H9 (cell line): Measurements from ENCODE around the gene TMEM92. TPM values are rescaled to one million over a fixed set of nuclear protein-coding genes. Genes with fewer than 3 reads are reported as not detected.
A peak's percentile ranks its signal among the peaks of the same experiment; 100 is the strongest.

Source experiments
- DNase-seq: peaks from one replicate; pipeline ENCODE4 v3.0.0-alpha.2; 2017
- H2AFZ ChIP-seq: one replicate; pipeline ENCODE4 v1.6.1; 2013; ENCODE audit warnings: mild to moderate bottlenecking, low read length, control low read depth, moderate library complexity
- H2AK5ac ChIP-seq: 2 replicates; pipeline ENCODE4 v1.6.1; 2013; ENCODE audit warnings: low read length, control low read depth, mixed read lengths; ENCODE audit not compliant: insufficient read length
- H2BK120ac ChIP-seq: one replicate; pipeline ENCODE4 v1.6.1; 2013; ENCODE audit warnings: low read depth, mild to moderate bottlenecking, low read length, control low read depth, inconsistent platforms; ENCODE audit not compliant: poor library complexity, severe bottlenecking
- H2BK12ac ChIP-seq: 2 replicates; pipeline ENCODE4 v1.6.1; 2013; ENCODE audit warnings: low read length, control low read depth, mixed read lengths, low read depth; ENCODE audit not compliant: insufficient read length
- H2BK15ac ChIP-seq: 2 replicates; pipeline ENCODE4 v1.6.1; 2013; ENCODE audit warnings: low read depth, low read length, control low read depth
- H2BK20ac ChIP-seq: one replicate; pipeline ENCODE4 v1.6.1; 2013; ENCODE audit warnings: low read depth, mild to moderate bottlenecking, low read length, control low read depth, inconsistent platforms; ENCODE audit not compliant: poor library complexity, severe bottlenecking
- H2BK5ac ChIP-seq: 2 replicates; pipeline ENCODE4 v1.6.1; 2013; ENCODE audit warnings: low read length, control low read depth, mixed read lengths; ENCODE audit not compliant: insufficient read length
- H3K14ac ChIP-seq: 2 replicates; pipeline ENCODE4 v1.6.1; 2013; ENCODE audit warnings: low read length, control low read depth; ENCODE audit not compliant: insufficient read depth
- H3K18ac ChIP-seq: 2 replicates; pipeline ENCODE4 v1.6.1; 2013; ENCODE audit warnings: low read depth, mild to moderate bottlenecking, mixed read lengths, low read length, control low read depth; ENCODE audit not compliant: insufficient read length
- H3K23ac ChIP-seq: 2 replicates; pipeline ENCODE4 v1.6.1; 2013; ENCODE audit warnings: low read length, control low read depth, mixed read lengths, low read depth; ENCODE audit not compliant: insufficient read length
- H3K23me2 ChIP-seq: 2 replicates; pipeline ENCODE4 v1.6.1; 2013; ENCODE audit warnings: low read depth, mild to moderate bottlenecking, mixed read lengths, low read length, control low read depth; ENCODE audit not compliant: insufficient read length, poor library complexity, severe bottlenecking
- H3K27ac ChIP-seq: 2 replicates; pipeline ENCODE4 v1.5.1; 2013; ENCODE audit warnings: low read length, control low read depth, mixed read lengths, low read depth; ENCODE audit not compliant: insufficient read length
- H3K27me3 ChIP-seq: 2 replicates; pipeline ENCODE4 v1.6.1; 2013; ENCODE audit warnings: low read length, control low read depth, inconsistent platforms; ENCODE audit not compliant: insufficient read depth
- H3K4ac ChIP-seq: 2 replicates; pipeline ENCODE4 v1.6.1; 2013; ENCODE audit warnings: low read depth, mild to moderate bottlenecking, control low read depth, inconsistent platforms, low read length, moderate library complexity
- H3K4me1 ChIP-seq: 2 replicates; pipeline ENCODE4 v1.6.1; 2013; ENCODE audit warnings: low read length, control low read depth, inconsistent platforms; ENCODE audit not compliant: insufficient read depth
- H3K4me2 ChIP-seq: 2 replicates; pipeline ENCODE4 v1.6.1; 2013; ENCODE audit warnings: low read length, control low read depth, mixed read lengths; ENCODE audit not compliant: insufficient read length, insufficient read depth
- H3K56ac ChIP-seq: 2 replicates; pipeline ENCODE4 v1.6.1; 2013; ENCODE audit warnings: low read depth, mild to moderate bottlenecking, mixed read lengths, low read length, control low read depth; ENCODE audit not compliant: insufficient read length
- H3K79me1 ChIP-seq: 2 replicates; pipeline ENCODE4 v1.6.1; 2013; ENCODE audit warnings: low read depth, mild to moderate bottlenecking, moderate library complexity, low read length, control low read depth, inconsistent platforms; ENCODE audit not compliant: insufficient read depth, poor library complexity, severe bottlenecking
- H3K79me2 ChIP-seq: 2 replicates; pipeline ENCODE4 v1.6.1; 2013; ENCODE audit warnings: low read length, control low read depth, inconsistent platforms; ENCODE audit not compliant: insufficient read depth
- H3K9ac ChIP-seq: 2 replicates; pipeline ENCODE4 v1.6.1; 2013; ENCODE audit warnings: low read length, control low read depth, mixed read lengths; ENCODE audit not compliant: insufficient read length; ENCODE audit errors: extremely low read depth
- H3K9me3 ChIP-seq: one replicate; pipeline ENCODE4 v1.6.1; 2013; ENCODE audit warnings: low read depth, low read length, inconsistent platforms; ENCODE audit not compliant: control insufficient read depth
- H3T11ph ChIP-seq: one replicate; pipeline ENCODE4 v1.6.1; 2013; ENCODE audit warnings: mild to moderate bottlenecking, low read length, control low read depth, inconsistent platforms
- H4K20me1 ChIP-seq: one replicate; pipeline ENCODE4 v1.6.1; 2013; ENCODE audit not compliant: control insufficient read depth, insufficient read length, insufficient read depth
- H4K5ac ChIP-seq: 2 replicates; pipeline ENCODE4 v1.6.1; 2013; ENCODE audit warnings: low read depth, mild to moderate bottlenecking, mixed read lengths, low read length, control low read depth; ENCODE audit not compliant: insufficient read length
- H4K8ac ChIP-seq: replicated peaks from 2 replicates; pipeline ENCODE4 v1.6.1; 2013; ENCODE audit warnings: low read length, control low read depth, mixed read lengths, low read depth; ENCODE audit not compliant: insufficient read length
- H4K91ac ChIP-seq: 2 replicates; pipeline ENCODE4 v1.6.1; 2013; ENCODE audit warnings: low read depth, mild to moderate bottlenecking, moderate library complexity, mixed read lengths, low read length, control low read depth; ENCODE audit not compliant: insufficient read length
- H3K27ac Mint-ChIP-seq, 3 experiments: 2 replicates in 2 of 3; 3 replicates in 1 of 3; pipeline ENCODE4 v1.8.0; 2020 to 2021; ENCODE audit warnings: mixed read lengths in 3 of 3, mild to moderate bottlenecking in 1 of 3, moderate library complexity in 1 of 3
- H3K27me3 Mint-ChIP-seq: 2 replicates; pipeline ENCODE4 v1.8.0; 2021; ENCODE audit warnings: low read depth, mild to moderate bottlenecking, moderate library complexity, mixed read lengths
- H3K36me3 Mint-ChIP-seq, 3 experiments: 2 replicates in 2 of 3; 3 replicates in 1 of 3; pipeline ENCODE4 v1.8.0; 2020 to 2021; ENCODE audit warnings: low read depth in 3 of 3, mixed read lengths in 3 of 3; ENCODE audit not compliant: insufficient read depth in 1 of 3
- H3K4me1 Mint-ChIP-seq, 2 experiments: 2 replicates each; pipeline ENCODE4 v1.8.0; 2020; ENCODE audit warnings: mixed read lengths in 2 of 2
- H3K4me3 Mint-ChIP-seq, 2 experiments: 2 replicates in 1 of 2; 3 replicates in 1 of 2; pipeline ENCODE4 v1.8.0; 2020 to 2021; ENCODE audit warnings: mild to moderate bottlenecking in 2 of 2, mixed read lengths in 2 of 2, moderate library complexity in 1 of 2
- H3K9me3 Mint-ChIP-seq, 2 experiments: 2 replicates in 1 of 2; 3 replicates in 1 of 2; pipeline ENCODE4 v1.8.0; 2020; ENCODE audit warnings: mild to moderate bottlenecking in 2 of 2, mixed read lengths in 2 of 2, moderate library complexity in 1 of 2
- CTCF ChIP-seq: fragments of 200-600 bp; sonication (generic); conservative IDR thresholded peaks from 3 replicates; pipeline ENCODE4 v1.8.0; 2021; ENCODE audit warnings: antibody characterized with exemption, mild to moderate bottlenecking
- WGBS: extraction: QIAGEN DNeasy Blood & Tissue Kit; methylation state at CpG from one replicate; pipeline ENCODE4 v1.1.7; 2013; ENCODE audit warnings: missing lambda C conversion rate, low lambda C conversion rate, mixed read lengths; ENCODE audit not compliant: insufficient read length; ENCODE audit errors: extremely low coverage; 5-methylcytosine and 5-hydroxymethylcytosine counted together
- total RNA-seq: library from RNA; stranded (reverse); gene quantifications from 2 replicates; pipeline ENCODE4 v1.2.1, GENCODE V29; 2021

TMEM92 gene
- total RNA-seq, 1 experiment from 2014 or later: 10.9 TPM

DNA sequence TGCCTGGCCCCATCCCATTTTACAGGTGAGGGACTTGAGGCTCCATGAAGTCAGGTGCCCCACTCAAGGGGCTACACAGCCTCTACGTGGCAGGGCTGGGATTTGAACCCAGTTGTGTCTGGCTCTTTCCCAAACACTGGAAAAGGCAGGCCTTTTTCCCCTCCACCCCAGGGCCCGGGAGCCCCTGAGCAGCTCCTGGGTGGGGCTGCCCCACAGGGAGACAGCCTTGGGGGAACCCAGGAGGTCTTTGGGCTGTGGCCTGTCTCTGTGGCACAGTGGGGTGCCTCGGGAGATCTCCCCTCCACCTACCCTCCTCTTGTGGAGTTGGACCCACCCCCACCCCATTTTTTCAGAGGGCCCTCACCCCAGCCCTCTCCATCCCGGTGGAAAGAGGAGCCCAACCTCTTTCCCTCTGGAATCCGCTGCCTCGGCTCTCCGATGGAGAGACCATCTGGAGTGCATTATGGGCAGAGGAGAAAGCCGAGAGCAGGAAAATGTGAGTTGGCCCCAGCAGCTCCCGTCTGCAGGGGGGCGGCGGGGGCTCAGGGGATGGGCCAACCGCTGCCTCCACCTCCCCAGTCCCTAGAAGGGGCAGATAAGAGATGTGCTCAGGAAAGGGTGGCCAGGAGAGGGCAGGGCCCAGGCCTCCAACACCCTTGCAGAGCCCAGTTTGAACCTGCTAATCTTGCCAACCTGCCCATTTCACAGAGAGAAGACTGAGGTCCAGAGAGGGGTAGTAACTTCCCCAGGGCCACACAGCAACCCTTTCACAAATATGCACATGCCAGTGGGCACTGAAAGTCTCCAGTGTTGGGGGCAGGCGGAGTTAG lies 15.4 kb upstream of the TMEM92 start:
- no peak overlapping the region for H2BK15ac ChIP-seq
- no peaks in the 10 kb centered on the region; a peak in 1 of 7 replicates for H3K36me3 Mint-ChIP-seq
- H2BK5ac ChIP-seq: no peak overlapping the region
- H2BK20ac ChIP-seq: no peak overlapping the region
- no peak overlapping the region for H3K56ac ChIP-seq
- H3K27me3 Mint-ChIP-seq: peaks cover 32% of the 10 kb centered on the region
- H2AK5ac ChIP-seq: no peak overlapping the region
- no peaks in the 10 kb centered on the region for H3K79me2 ChIP-seq
- H3K18ac ChIP-seq: no peak overlapping the region
- no peak for TF ChIP-seq CTCF
- H3K23me2 ChIP-seq: no peaks in the 10 kb centered on the region
- no peak overlapping the region for H4K8ac ChIP-seq
- H2AFZ ChIP-seq: no peak overlapping the region
- H3K27ac ChIP-seq: no peak overlapping the region
- no peak overlapping the region for H3K4me3 Mint-ChIP-seq
- H3K14ac ChIP-seq: no peak overlapping the region
- no peak overlapping the region for H2BK12ac ChIP-seq
- no peaks in the 10 kb centered on the region for H3K9me3 Mint-ChIP-seq
- H4K91ac ChIP-seq: no peak overlapping the region
- H3K27me3 ChIP-seq: no peaks in the 10 kb centered on the region
- H3K4me1 Mint-ChIP-seq: peaks cover 10 to 29% of the 10 kb centered on the region in 2 experiments
- no peak overlapping the region for H4K5ac ChIP-seq
- no peak overlapping the region for H3K27ac Mint-ChIP-seq
- H3K4ac ChIP-seq: no peak overlapping the region
- H3K4me1 ChIP-seq: no peaks in the 10 kb centered on the region
- no peak overlapping the region for H2BK120ac ChIP-seq
- no peak overlapping the region for H3K9ac ChIP-seq
- H3K4me2 ChIP-seq: no peak overlapping the region
- H4K20me1 ChIP-seq: no peaks in the 10 kb centered on the region
- no peak overlapping the region for H3T11ph ChIP-seq
- no peaks in the 10 kb centered on the region for H3K9me3 ChIP-seq
- peak; percentile 41 for DNase-seq
- H3K23ac ChIP-seq: no peak overlapping the region
- no peaks in the 10 kb centered on the region for H3K79me1 ChIP-seq
- WGBS: no CpG with 5 or more reads among the region's 13 CpGs
